CD4-positive, alpha-beta T cell (primary cell): ENCODE results near the gene HIVEP3. TPM values are rescaled to one million over a fixed set of nuclear protein-coding genes. Genes with fewer than 3 reads are reported as not detected.

Experiments used
- ATAC-seq: fragments of 200-7000 bp; cut with Tn5 transposase; one replicate; pipeline ENCODE4 v1.10.0; 2022; ENCODE audit warnings: mild to moderate bottlenecking; ENCODE audit not compliant: poor library complexity
- CTCF ChIA-PET: fragments of 350-600 bp; sonication (Branson Sonifier 250); formaldehyde crosslinking; loops from one replicate; lab custom pipeline; 2021; ENCODE audit warnings: antibody characterized with exemption, inconsistent platforms; lab: Charles Lee
- POLR2A ChIA-PET: fragments of 350-600 bp; sonication (Branson Sonifier 250); formaldehyde crosslinking; loops from one replicate; lab custom pipeline; 2021; ENCODE audit warnings: antibody characterized with exemption, inconsistent platforms; lab: Charles Lee
- DNase-seq, 14 experiments: peaks; one replicate each; pipeline ENCODE4 v3.0.0-alpha.2; 2013 to 2020; ENCODE audit warnings: mixed read lengths in 2 of 14
- H3K27ac ChIP-seq, 2 donors: one replicate each; pipeline versions ENCODE4 v1.5.1 to v1.7.0; 2013; ENCODE audit warnings: low read length in 2 of 2, low read depth in 1 of 2, mild to moderate bottlenecking in 1 of 2
- H3K27me3 ChIP-seq, 2 experiments: 1 replicate in 1 of 2; 2 replicates in 1 of 2; pipeline versions ENCODE4 v1.6.1 to v1.7.0; 2013; ENCODE audit warnings: low read length in 2 of 2, control low read depth in 1 of 2, mild to moderate bottlenecking in 1 of 2, moderate library complexity in 1 of 2; ENCODE audit not compliant: insufficient read depth in 2 of 2, control insufficient read depth in 1 of 2
- H3K36me3 ChIP-seq: one replicate; pipeline ENCODE4 v1.6.1; 2013; ENCODE audit warnings: low read length, control low read depth; ENCODE audit not compliant: insufficient read depth
- H3K4me1 ChIP-seq: one replicate; pipeline ENCODE4 v1.6.1; 2013; ENCODE audit warnings: low read length, control low read depth; ENCODE audit not compliant: insufficient read depth
- H3K4me3 ChIP-seq: one replicate; pipeline ENCODE4 v1.5.1; 2013; ENCODE audit warnings: mild to moderate bottlenecking, low read length, moderate library complexity
- H3K9me3 ChIP-seq, 2 experiments: 1 replicate in 1 of 2; 2 replicates in 1 of 2; pipeline versions ENCODE4 v1.6.1 to v1.7.0; 2013; ENCODE audit warnings: low read length in 2 of 2, mild to moderate bottlenecking in 2 of 2, control low read depth in 1 of 2, moderate library complexity in 1 of 2; ENCODE audit not compliant: control insufficient read depth in 1 of 2, insufficient read depth in 1 of 2
- H3K27ac Mint-ChIP-seq: one replicate; pipeline ENCODE4 v1.8.0; 2020; ENCODE audit warnings: mixed read lengths
- H3K27me3 Mint-ChIP-seq: one replicate; pipeline ENCODE4 v1.8.0; 2021; ENCODE audit warnings: mixed read lengths
- H3K36me3 Mint-ChIP-seq: one replicate; pipeline ENCODE4 v1.8.0; 2021; ENCODE audit warnings: low read depth, mixed read lengths
- H3K4me1 Mint-ChIP-seq: one replicate; pipeline ENCODE4 v1.8.0; 2021; ENCODE audit warnings: low read depth, mixed read lengths
- H3K4me3 Mint-ChIP-seq: one replicate; pipeline ENCODE4 v1.8.0; 2020; ENCODE audit warnings: mild to moderate bottlenecking, mixed read lengths
- H3K9me3 Mint-ChIP-seq: one replicate; pipeline ENCODE4 v1.8.0; 2020; ENCODE audit warnings: mixed read lengths
- CTCF ChIP-seq: fragments of 200-600 bp; IDR thresholded peaks from one replicate; pipeline ENCODE4 v1.8.0; 2022; ENCODE audit warnings: antibody characterized with exemption, mild to moderate bottlenecking
- intact Hi-C, 2 experiments: fragments of 100-400 bp; cut with DNase I in 1 of 2; cut with micrococcal nuclease in 1 of 2; formaldehyde crosslinking; loops; one replicate each; pipeline versions ENCODE4 v1.15.1 to v1.9.0; 2023 to 2025; cut with DNase I, micrococcal nuclease
- total RNA-seq, 174 experiments: library from RNA in 2 of 174; stranded (reverse) in 2 of 174; gene quantifications; one replicate each; pipeline ENCODE4 v1.2.3 and lab custom pipeline; 2021 to 2026

Gene HIVEP3
- total RNA-seq, 2 experiments from 2014 or later = 5.1 to 5.4 TPM

GRCh38 chr1:41622859-41623732, 295.6 kb downstream of the HIVEP3 start:
- Mint-ChIP-seq H3K4me3 (no peak overlapping the region), H3K36me3 (no peaks in the 10 kb centered on the region), H3K27me3 (no peaks in the 10 kb centered on the region), H3K9me3 (no peaks in the 10 kb centered on the region), H3K4me1 (peaks cover 28% of the 10 kb centered on the region), H3K27ac (no peak overlapping the region)
- CTCF ChIA-PET = no interaction called here
- DNase-seq = peak in 1 of 14 experiments; percentile 5
- intact Hi-C loops = no loop called here
- no peaks in the 10 kb centered on the region for H3K27me3 ChIP-seq
- no peak overlapping the region for H3K27ac ChIP-seq
- ATAC-seq = no peak
- no peaks in the 10 kb centered on the region for H3K9me3 ChIP-seq
- H3K36me3 ChIP-seq = peaks cover 8% of the 10 kb centered on the region
- H3K4me1 ChIP-seq = peaks cover 16% of the 10 kb centered on the region
- POLR2A ChIA-PET = no interaction called here
- no peak for TF ChIP-seq CTCF
- no peak overlapping the region for H3K4me3 ChIP-seq

- Histone ChIP-seq H3K36me3 (peaks cover 7% of the 10 kb centered on the region), H3K27me3 (no peaks in the 10 kb centered on the region), H3K27ac (no peak overlapping the region), H3K9me3 (no peaks in the 10 kb centered on the region), H3K4me3 (no peak overlapping the region), H3K4me1 (peaks cover 16% of the 10 kb centered on the region)
- intact Hi-C loops = no loop called here
- Mint-ChIP-seq H3K9me3 (no peaks in the 10 kb centered on the region), H3K4me3 (no peak overlapping the region), H3K27ac (no peak overlapping the region), H3K36me3 (no peaks in the 10 kb centered on the region), H3K27me3 (no peaks in the 10 kb centered on the region), H3K4me1 (peaks cover 24% of the 10 kb centered on the region)
- POLR2A ChIA-PET = no interaction called here
- no peak for ATAC-seq
- CTCF ChIA-PET = no interaction called here
- no peak for DNase-seq
- TF ChIP-seq CTCF = no peak
Observed at GRCh38 chr1:41622402-41622801, 296.3 kb downstream of the HIVEP3 start.

GRCh38 chr1:41621791-41622190, 296.9 kb downstream of the HIVEP3 start:
- H3K4me1 ChIP-seq = peaks cover 16% of the 10 kb centered on the region
- ATAC-seq (no peak), DNase-seq (no peak)
- no peaks in the 10 kb centered on the region for H3K27me3 ChIP-seq
- no peaks in the 10 kb centered on the region for H3K27me3 Mint-ChIP-seq
- TF ChIP-seq CTCF = no peak
- ChIA-PET CTCF (no interaction called here), POLR2A (no interaction called here)
- H3K27ac Mint-ChIP-seq = no peak overlapping the region
- no peak overlapping the region for H3K4me3 Mint-ChIP-seq
- intact Hi-C loops = no loop called here
- no peak overlapping the region for H3K27ac ChIP-seq
- no peak overlapping the region for H3K4me3 ChIP-seq
- H3K9me3 ChIP-seq = no peaks in the 10 kb centered on the region
- peaks cover 24% of the 10 kb centered on the region for H3K4me1 Mint-ChIP-seq
- no peaks in the 10 kb centered on the region for H3K36me3 Mint-ChIP-seq
- H3K9me3 Mint-ChIP-seq = no peaks in the 10 kb centered on the region
- H3K36me3 ChIP-seq = peaks cover 5% of the 10 kb centered on the region
